Upper lobe of left lung (tissue), 6 donors: ENCODE data around the gene TMPRSS5. TPM values are rescaled to one million over a fixed set of nuclear protein-coding genes. Genes with fewer than 3 reads are reported as not detected.
"Not testable (repeated sequence)": the region's sequence is repeated elsewhere in the genome, so short reads cannot be mapped to it uniquely, and the experiment has no call there.

ENCODE experiments used
- ATAC-seq, 2 donors: fragments of 200-7000 bp; cut with Tn5 transposase; one replicate each; pipeline ENCODE4 v1.9.1; 2022; ENCODE audit warnings: mild to moderate bottlenecking in 2 of 2, moderate library complexity in 2 of 2; ENCODE audit not compliant: low FRiP score in 2 of 2
- DNase-seq, 2 donors: peaks; one replicate each; pipeline ENCODE4 v3.0.0-alpha.2; 2019 to 2020
- H3K27ac ChIP-seq, 4 donors: fragments of 200-600 bp; sonication (generic); one replicate each; pipeline ENCODE4 v1.5.1; 2016 to 2019
- H3K27me3 ChIP-seq, 4 donors: fragments of 200-600 bp; sonication (generic); one replicate each; pipeline ENCODE4 v1.5.1; 2017 to 2019
- H3K36me3 ChIP-seq, 4 donors: fragments of 200-600 bp; sonication (generic); one replicate each; pipeline ENCODE4 v1.5.1; 2016 to 2019
- H3K4me1 ChIP-seq, 4 donors: fragments of 200-600 bp; sonication (generic); one replicate each; pipeline ENCODE4 v1.5.1; 2018 to 2019
- H3K4me3 ChIP-seq, 4 donors: fragments of 200-600 bp; sonication (generic); one replicate each; pipeline ENCODE4 v1.5.1; 2017 to 2019; ENCODE audit warnings: mild to moderate bottlenecking in 2 of 4, moderate library complexity in 1 of 4
- H3K9me3 ChIP-seq, 4 donors: fragments of 200-600 bp; sonication (generic); one replicate each; pipeline ENCODE4 v1.5.1; 2018 to 2019
- EP300 ChIP-seq, 4 donors: sonication (generic); formaldehyde crosslinking; IDR thresholded peaks; one replicate each; pipeline ENCODE4 v1.5.1; 2017; ENCODE audit warnings: antibody characterized with exemption in 4 of 4, control low read depth in 2 of 4
- POLR2A ChIP-seq, 4 donors: fragments of 450-650 bp; IDR thresholded peaks; one replicate each; pipeline ENCODE4 v1.5.1; 2016 to 2017; ENCODE audit warnings: antibody characterized with exemption in 4 of 4, mild to moderate bottlenecking in 2 of 4
- POLR2AphosphoS5 ChIP-seq, 2 donors: sonication (generic); formaldehyde crosslinking; IDR thresholded peaks; one replicate each; pipeline ENCODE4 v1.5.1; 2017; ENCODE audit warnings: antibody characterized with exemption in 2 of 2
- WGBS, 2 donors: methylation state at CpG; one replicate each; pipeline ENCODE4 v1.1.5; 2017 to 2018; 5-methylcytosine and 5-hydroxymethylcytosine counted together
- total RNA-seq, 6 donors: library from RNA; depleted of rRNA in 4 of 6; stranded (reverse); fragments of >200 nt in 4 of 6; gene quantifications; one replicate each; pipeline versions ENCODE4 v1.1.0 to v1.2.1, GENCODE V29; 2016 to 2021
- TF ChIP-seq, protein P1 (sequence below), 6 experiments: fragments of 450-650 bp in 4 of 6; fragments of 200-600 bp in 2 of 6; sonication (generic) in 2 of 6; IDR thresholded peaks; one replicate each; pipeline ENCODE4 v1.5.1; 2016 to 2019; ENCODE audit warnings: antibody characterized with exemption in 6 of 6
- donor health status: DM: no; HTN: no; CAD: no; lungs with moderate emphysema.
- donor health status: DM: no; HTN: yes; CAD: no; lungs with severe emphysema.

The TMPRSS5 gene
- total RNA-seq, 6 donors from 2014 or later, result 0.61 to 2.4 (median 0.85) TPM; not detected in 2

DNA sequence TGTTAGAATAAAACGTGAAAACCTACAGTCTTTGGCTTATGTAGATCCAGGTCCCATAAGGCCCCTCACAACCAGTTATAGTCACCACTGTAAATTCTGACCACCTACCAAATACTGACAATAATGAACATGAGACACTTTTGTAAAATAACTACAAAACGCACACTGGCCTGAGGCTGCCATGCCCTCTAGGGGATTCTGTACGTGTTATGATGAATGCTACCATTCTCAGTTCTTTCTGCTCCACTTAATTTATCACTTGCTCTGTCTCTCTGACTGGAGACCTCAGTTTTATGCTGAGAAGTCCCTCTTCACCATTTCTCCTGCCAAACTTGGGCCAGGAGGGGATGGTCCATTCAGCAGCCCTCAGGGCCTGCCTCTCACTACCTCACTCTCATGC is 18.7 kb upstream of the TMPRSS5 start:
- H3K9me3 ChIP-seq, result no peaks in the 10 kb centered on the region
- 90 to 93% methylated on average over 3 of the region's 3 CpGs for WGBS, 2 donors
- H3K4me1 ChIP-seq, result no peaks in the 10 kb centered on the region
- H3K4me3 ChIP-seq, result no peak overlapping the region
- ATAC-seq (no peak), DNase-seq (no peak)
- TF ChIP-seq POLR2A (IDR thresholded peaks at IDR 0.05) (no peak), POLR2AphosphoS5 (IDR thresholded peaks at IDR 0.05) (no peak), EP300 (IDR thresholded peaks at IDR 0.05) (no peak)
- TF ChIP-seq, protein P1, sequence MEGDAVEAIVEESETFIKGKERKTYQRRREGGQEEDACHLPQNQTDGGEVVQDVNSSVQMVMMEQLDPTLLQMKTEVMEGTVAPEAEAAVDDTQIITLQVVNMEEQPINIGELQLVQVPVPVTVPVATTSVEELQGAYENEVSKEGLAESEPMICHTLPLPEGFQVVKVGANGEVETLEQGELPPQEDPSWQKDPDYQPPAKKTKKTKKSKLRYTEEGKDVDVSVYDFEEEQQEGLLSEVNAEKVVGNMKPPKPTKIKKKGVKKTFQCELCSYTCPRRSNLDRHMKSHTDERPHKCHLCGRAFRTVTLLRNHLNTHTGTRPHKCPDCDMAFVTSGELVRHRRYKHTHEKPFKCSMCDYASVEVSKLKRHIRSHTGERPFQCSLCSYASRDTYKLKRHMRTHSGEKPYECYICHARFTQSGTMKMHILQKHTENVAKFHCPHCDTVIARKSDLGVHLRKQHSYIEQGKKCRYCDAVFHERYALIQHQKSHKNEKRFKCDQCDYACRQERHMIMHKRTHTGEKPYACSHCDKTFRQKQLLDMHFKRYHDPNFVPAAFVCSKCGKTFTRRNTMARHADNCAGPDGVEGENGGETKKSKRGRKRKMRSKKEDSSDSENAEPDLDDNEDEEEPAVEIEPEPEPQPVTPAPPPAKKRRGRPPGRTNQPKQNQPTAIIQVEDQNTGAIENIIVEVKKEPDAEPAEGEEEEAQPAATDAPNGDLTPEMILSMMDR (IDR thresholded peaks at IDR 0.05), result no peak
- H3K27ac ChIP-seq, result no peak overlapping the region
- H3K36me3 ChIP-seq, result no peaks in the 10 kb centered on the region
- H3K27me3 ChIP-seq, result no peaks in the 10 kb centered on the region

- Histone ChIP-seq H3K27me3 (no peaks in the 10 kb centered on the region), H3K4me3 (no peak overlapping the region), H3K27ac (no peak overlapping the region), H3K9me3 (no peaks in the 10 kb centered on the region), H3K4me1 (no peaks in the 10 kb centered on the region), H3K36me3 (no peaks in the 10 kb centered on the region)
- WGBS, 2 donors, result 70 to 93% methylated on average over 4 of the region's 4 CpGs
- DNase-seq (no peak), ATAC-seq (no peak)
- TF ChIP-seq EP300 (IDR thresholded peaks at IDR 0.05), result no peak
- TF ChIP-seq, protein P1 (IDR thresholded peaks at IDR 0.05), result no peak
- no peak for TF ChIP-seq POLR2AphosphoS5 (IDR thresholded peaks at IDR 0.05)
- TF ChIP-seq POLR2A (IDR thresholded peaks at IDR 0.05), result no peak
These were observed 17.7 kb upstream of the TMPRSS5 start for GRCh38 chr11:113723787-113724186.

DNA sequence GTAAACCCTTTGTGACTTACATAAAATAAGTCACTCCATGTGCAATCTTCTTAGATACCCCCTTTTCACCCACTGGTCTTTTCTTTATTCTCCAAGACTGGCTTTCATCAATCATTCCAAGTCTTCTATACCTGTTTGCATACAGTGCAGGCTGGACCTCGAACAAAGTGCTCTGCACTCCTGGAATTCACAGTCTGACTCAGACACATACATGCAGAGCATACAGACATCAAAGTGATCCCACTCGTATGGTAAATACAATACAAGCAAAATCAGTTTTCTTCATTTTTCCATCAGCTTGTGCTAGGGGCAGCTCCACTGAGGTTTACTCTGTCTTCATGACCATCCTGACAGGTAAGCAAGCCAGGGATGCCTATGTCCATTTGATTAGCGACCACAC is 16.8 kb upstream of the TMPRSS5 start:
- Histone ChIP-seq H3K27me3 (no peaks in the 10 kb centered on the region), H3K4me1 (no peaks in the 10 kb centered on the region), H3K27ac (no peak overlapping the region), H3K4me3 (no peak overlapping the region), H3K36me3 (no peaks in the 10 kb centered on the region), H3K9me3 (no peaks in the 10 kb centered on the region)
- ATAC-seq (no peak), DNase-seq (no peak)
- whole genome bisulfite sequencing, 2 donors, result 86 to 95% methylated on average over 3 of the region's 3 CpGs
- TF ChIP-seq POLR2A (IDR thresholded peaks at IDR 0.05) (no peak), POLR2AphosphoS5 (IDR thresholded peaks at IDR 0.05) (no peak), EP300 (IDR thresholded peaks at IDR 0.05) (no peak)
- TF ChIP-seq, protein P1 (IDR thresholded peaks at IDR 0.05), result no peak

GRCh38 chr11:113722221-113722620 is 16.1 kb upstream of the TMPRSS5 start:
- Histone ChIP-seq H3K36me3 (no peaks in the 10 kb centered on the region), H3K4me1 (no peaks in the 10 kb centered on the region), H3K4me3 (no peak overlapping the region), H3K27me3 (no peaks in the 10 kb centered on the region), H3K9me3 (no peaks in the 10 kb centered on the region), H3K27ac (no peak overlapping the region)
- ATAC-seq (no peak), DNase-seq (no peak)
- 91 to 95% methylated on average over 4 of the region's 4 CpGs for WGBS, 2 donors
- TF ChIP-seq EP300 (IDR thresholded peaks at IDR 0.05), result no peak
- TF ChIP-seq, protein P1 (IDR thresholded peaks at IDR 0.05), result no peak
- TF ChIP-seq POLR2AphosphoS5 (IDR thresholded peaks at IDR 0.05), result no peak
- TF ChIP-seq POLR2A (IDR thresholded peaks at IDR 0.05), result no peak

DNA sequence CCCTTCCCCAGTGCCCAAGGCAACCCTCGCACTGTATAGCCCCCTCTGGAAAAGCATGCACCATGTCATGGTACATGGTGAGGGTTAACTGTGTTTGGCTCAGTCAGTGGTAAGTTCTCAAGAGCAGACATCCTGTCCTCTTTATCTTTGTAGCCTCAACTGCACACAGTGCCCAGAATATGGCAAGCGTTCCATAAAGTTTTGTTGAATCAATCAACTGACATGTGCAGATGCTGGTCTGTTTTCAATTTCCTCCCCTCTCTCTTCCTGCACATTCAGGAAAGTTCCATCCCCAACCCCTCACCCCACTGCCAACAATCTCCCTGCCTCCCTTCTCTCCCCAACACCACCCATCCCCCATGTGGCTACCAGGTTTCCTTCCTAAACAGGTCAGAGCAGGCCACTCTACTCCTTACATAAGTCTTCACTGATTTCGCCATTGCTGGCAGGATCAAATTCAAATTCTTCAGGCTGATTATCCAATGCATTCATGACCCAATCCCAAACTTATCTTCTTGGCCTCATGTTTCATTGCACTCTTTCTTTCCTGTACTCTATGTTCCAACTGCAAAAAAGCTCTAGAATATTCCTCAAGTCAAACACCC is 15.5 kb upstream of the TMPRSS5 start:
- 96 to 98% methylated on average over 3 of the region's 3 CpGs for WGBS, 2 donors
- no peak overlapping the region for H3K4me3 ChIP-seq
- H3K4me1 ChIP-seq, result no peaks in the 10 kb centered on the region
- H3K27me3 ChIP-seq, result no peaks in the 10 kb centered on the region
- ATAC-seq (no peak), DNase-seq (no peak)
- TF ChIP-seq POLR2AphosphoS5 (IDR thresholded peaks at IDR 0.05) (no peak), POLR2A (IDR thresholded peaks at IDR 0.05) (no peak), EP300 (IDR thresholded peaks at IDR 0.05) (no peak)
- TF ChIP-seq, protein P1 (IDR thresholded peaks at IDR 0.05), result no peak
- H3K27ac ChIP-seq, result no peak overlapping the region
- no peaks in the 10 kb centered on the region for H3K9me3 ChIP-seq
- no peaks in the 10 kb centered on the region for H3K36me3 ChIP-seq

- not testable (repeated sequence) for H3K27ac ChIP-seq, ATAC-seq, H3K4me3 ChIP-seq, H3K4me1 ChIP-seq, H3K9me3 ChIP-seq, H3K36me3 ChIP-seq, DNase-seq, H3K27me3 ChIP-seq
- WGBS, 2 donors, result 53 to 71% methylated on average over 3 of the region's 3 CpGs
These were observed 14.4 kb upstream of the TMPRSS5 start for GRCh38 chr11:113720478-113720877.
